Liver (tissue), 3 donors: ENCODE results near the gene GOLGA6A.

Experiments
- ATF3 ChIP-seq: IDR thresholded peaks from 2 replicates; pipeline ENCODE4 v1.6.1; 2016; ENCODE audit warnings: antibody characterized with exemption
- CTCF ChIP-seq: fragments of 150-350 bp; IDR thresholded peaks from 2 replicates; pipeline ENCODE4 v1.5.1; 2017; ENCODE audit warnings: improper control_type of control experiment, low read depth, low read length; ENCODE audit not compliant: missing input control
- EGR1 ChIP-seq, 2 donors: IDR thresholded peaks; 2 replicates each; pipeline ENCODE4 v1.6.1; 2016 to 2018; ENCODE audit warnings: antibody characterized with exemption in 2 of 2, low read depth in 2 of 2
- FOXA1 ChIP-seq: IDR thresholded peaks from 2 replicates; pipeline ENCODE4 v1.6.1; 2016; ENCODE audit warnings: antibody characterized with exemption
- FOXA2 ChIP-seq: IDR thresholded peaks from 2 replicates; pipeline ENCODE4 v1.6.1; 2016; ENCODE audit warnings: antibody characterized with exemption
- GABPA ChIP-seq, 2 donors: IDR thresholded peaks in 1 of 2; conservative IDR thresholded peaks in 1 of 2; 2 replicates each; pipeline ENCODE4 v1.6.1; 2016; ENCODE audit warnings: antibody characterized with exemption in 2 of 2, mild to moderate bottlenecking in 1 of 2, moderate library complexity in 1 of 2
- HNF4G ChIP-seq: IDR thresholded peaks from 2 replicates; pipeline ENCODE4 v1.6.1; 2016; ENCODE audit warnings: antibody characterized with exemption
- MAX ChIP-seq: IDR thresholded peaks from 2 replicates; pipeline ENCODE4 v1.6.1; 2016; ENCODE audit warnings: antibody characterized with exemption
- NR2F2 ChIP-seq: IDR thresholded peaks from 2 replicates; pipeline ENCODE4 v1.6.1; 2016; ENCODE audit warnings: antibody characterized with exemption
- RAD21 ChIP-seq, 2 donors: IDR thresholded peaks; 2 replicates each; pipeline ENCODE4 v1.6.1; 2016; ENCODE audit warnings: antibody characterized with exemption in 2 of 2, mild to moderate bottlenecking in 2 of 2
- REST ChIP-seq: IDR thresholded peaks from 2 replicates; pipeline ENCODE4 v1.6.1; 2016; ENCODE audit warnings: antibody characterized with exemption, mild to moderate bottlenecking
- SP1 ChIP-seq: IDR thresholded peaks from 2 replicates; pipeline ENCODE4 v1.6.1; 2018; ENCODE audit warnings: antibody characterized with exemption, mild to moderate bottlenecking
- TAF1 ChIP-seq: conservative IDR thresholded peaks from 2 replicates; pipeline ENCODE4 v1.6.1; 2016; ENCODE audit warnings: antibody characterized with exemption, mild to moderate bottlenecking
- YY1 ChIP-seq: IDR thresholded peaks from 2 replicates; pipeline ENCODE4 v1.6.1; 2016; ENCODE audit warnings: antibody characterized with exemption, mild to moderate bottlenecking
- donor health status: healthy.
- donor health status: healthy.

- TF ChIP-seq TAF1 (no peak), CTCF (no peak), SP1 (no peak), YY1 (no peak), RAD21 (IDR thresholded peaks at IDR 0.05) (no peak), MAX (no peak), ATF3 (no peak), FOXA2 (no peak), EGR1 (IDR thresholded peaks at IDR 0.05; ENCODE audit: low read depth in 2 of 2) (no peak), REST (no peak), FOXA1 (no peak), GABPA (IDR thresholded peaks at IDR 0.05 in 1 of 2, conservative IDR thresholded peaks at IDR 0.05 in 1 of 2) (no peak), NR2F2 (no peak), HNF4G (no peak)
These were observed 38.7 kb downstream of the GOLGA6A start for GRCh38 chr15:74043425-74044266.
